GM19025 (cell line): ENCODE data around the gene ERI3.
"Not testable (repeated sequence)": the region's sequence is repeated elsewhere in the genome, so short reads cannot be mapped to it uniquely, and the experiment has no call there.

Experiments used
- ATAC-seq: cut with Tn5 transposase; IDR thresholded peaks from one replicate; pipeline ENCODE4 v1.9.1; 2021; ENCODE audit warnings: mild to moderate bottlenecking, low read depth, moderate library complexity; ENCODE audit not compliant: unreplicated experiment

The ERI3 gene

DNA sequence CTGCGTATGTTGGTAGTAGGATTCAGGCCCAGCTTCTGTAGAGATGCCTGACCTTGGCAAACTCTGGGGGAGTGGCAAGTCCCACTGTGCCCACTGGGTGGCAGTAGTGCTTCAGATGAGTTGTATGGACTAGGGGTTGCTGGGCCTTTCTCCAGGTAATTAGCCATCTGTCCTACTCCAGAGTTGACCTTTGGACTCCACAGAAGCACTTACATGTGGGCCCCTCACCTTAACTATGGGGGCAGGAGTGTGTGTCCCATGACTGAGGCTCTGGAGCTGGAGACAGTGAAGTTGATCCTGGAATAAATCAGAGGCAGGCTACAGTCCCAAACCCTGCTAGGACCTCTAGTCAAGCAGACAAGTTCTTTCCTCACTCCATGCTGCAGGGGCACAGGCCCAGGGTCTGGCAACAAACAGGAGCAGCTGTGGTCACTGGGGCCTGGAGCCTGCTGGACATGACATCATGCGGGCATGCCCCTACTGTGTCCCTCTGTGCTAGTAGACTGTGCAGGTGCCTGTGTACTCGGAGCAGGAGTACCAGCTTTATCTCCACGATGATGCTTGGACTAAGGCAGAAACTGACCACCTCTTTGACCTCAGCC is 137.1 kb downstream of the ERI3 start:
- ATAC-seq = no peak

- ATAC-seq = no peak
Measured at GRCh38 chr1:44213222-44214112, 141.6 kb downstream of the ERI3 start, which contains the start of gene DMAP1. Gene DMAP1, plus strand, starts transcription at chr1:44213471. Its CDS starts 283 bp downstream, at chr1:44213754.

- ATAC-seq = no peak
Measured at GRCh38 chr1:44212355-44213221, 142.5 kb downstream of the ERI3 start.

GRCh38 chr1:44210595-44210994 is 144.5 kb downstream of the ERI3 start:
- no peak for ATAC-seq

DNA sequence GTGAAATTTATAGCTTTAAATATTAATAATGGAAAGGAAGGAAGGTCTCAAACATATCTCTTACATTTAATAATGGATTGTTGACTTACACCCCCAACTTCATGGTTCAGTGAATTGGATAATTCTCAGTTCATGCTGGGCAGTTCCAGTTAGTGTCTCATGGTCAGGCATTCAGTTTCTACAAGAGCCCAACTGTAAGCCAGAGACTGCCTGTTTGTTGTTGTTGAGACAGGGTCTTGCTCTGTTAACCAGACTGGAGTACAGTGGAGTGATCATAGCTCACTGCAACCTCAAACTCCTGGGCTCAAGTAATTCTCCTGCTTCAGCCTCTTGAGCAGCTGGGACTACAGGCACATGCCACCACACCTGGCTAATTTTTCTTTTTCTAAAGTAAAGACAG is 146.8 kb downstream of the ERI3 start:
- ATAC-seq = no peak

- ATAC-seq = not testable (repeated sequence)
Measured at GRCh38 chr1:44206545-44206944, 148.5 kb downstream of the ERI3 start.

DNA sequence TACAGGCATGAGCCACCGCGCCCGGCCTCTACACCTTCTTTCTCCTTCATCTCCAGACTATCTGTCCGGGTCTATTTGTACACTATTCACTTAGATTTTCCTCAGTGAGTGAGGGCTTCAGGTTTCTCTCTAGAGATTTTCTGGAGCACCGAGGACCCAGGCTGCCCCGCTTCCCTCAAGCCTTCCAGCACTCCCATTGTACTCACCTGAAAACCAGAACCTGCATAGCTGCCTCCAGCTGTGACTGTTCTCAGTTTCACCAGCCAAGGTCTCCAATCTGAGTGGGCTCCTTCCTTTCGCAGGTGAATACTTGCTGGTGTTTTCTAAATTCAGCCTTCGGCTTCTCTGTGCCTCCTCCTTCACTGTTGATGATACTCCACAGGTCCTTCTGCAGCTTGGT is 154.7 kb downstream of the ERI3 start:
- no peak for ATAC-seq

DNA sequence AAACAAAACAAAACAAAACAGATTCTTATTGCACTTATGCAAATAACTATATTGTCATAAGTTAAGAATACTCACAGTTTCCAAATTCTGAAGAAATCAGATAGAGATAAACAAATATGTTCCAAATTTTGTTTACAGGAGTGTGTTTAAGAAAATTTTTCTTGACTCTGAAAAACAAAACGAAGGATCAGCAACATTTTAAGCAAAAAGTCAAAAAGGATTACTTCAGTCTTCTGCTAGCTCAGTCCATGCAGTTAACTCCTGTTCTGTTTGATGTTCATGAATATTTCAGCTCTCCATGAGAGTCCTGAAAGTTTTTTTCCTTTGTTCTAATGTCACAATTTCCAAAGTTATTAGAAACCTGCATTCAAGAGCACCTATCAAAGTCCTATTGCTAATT is 180.4 kb downstream of the ERI3 start:
- no peak for ATAC-seq
